Tibial nerve (tissue), 4 donors: ENCODE results near the gene SNX18. TPM values are rescaled to one million over a fixed set of nuclear protein-coding genes. Genes with fewer than 3 reads are reported as not detected.

Source experiments
- DNase-seq, 2 donors: peaks; one replicate each; pipeline ENCODE4 v3.0.0-alpha.2; 2019; ENCODE audit warnings: low spot score in 2 of 2
- H3K27ac ChIP-seq, 4 donors: fragments of 200-600 bp; sonication (generic) in 3 of 4; one replicate each; pipeline ENCODE4 v1.5.1; 2017 to 2019; ENCODE audit warnings: mild to moderate bottlenecking in 1 of 4
- H3K27me3 ChIP-seq, 2 donors: fragments of 200-600 bp; sonication (generic) in 1 of 2; one replicate each; pipeline versions ENCODE4 v1.5.1 to v1.6.0; 2017 to 2019
- H3K36me3 ChIP-seq, 3 donors: fragments of 200-600 bp; sonication (generic); one replicate each; pipeline ENCODE4 v1.5.1; 2018 to 2019
- H3K4me1 ChIP-seq, 4 donors: fragments of 200-600 bp; sonication (generic) in 3 of 4; one replicate each; pipeline ENCODE4 v1.5.1; 2017 to 2019
- H3K4me3 ChIP-seq, 4 donors: fragments of 200-600 bp; sonication (generic) in 3 of 4; one replicate each; pipeline ENCODE4 v1.5.1; 2017 to 2019; ENCODE audit warnings: mild to moderate bottlenecking in 1 of 4, moderate library complexity in 1 of 4
- H3K9me3 ChIP-seq, 4 donors: fragments of 200-600 bp; sonication (generic) in 3 of 4; one replicate each; pipeline ENCODE4 v1.5.1; 2017 to 2019
- CTCF ChIP-seq, 5 experiments: fragments of 200-600 bp in 3 of 5; fragments of 450-650 bp in 2 of 5; sonication (generic) in 3 of 5; IDR thresholded peaks; one replicate each; pipeline ENCODE4 v1.5.1; 2016 to 2019; ENCODE audit warnings: antibody characterized with exemption in 5 of 5, mild to moderate bottlenecking in 3 of 5, moderate library complexity in 2 of 5
- EP300 ChIP-seq, 2 donors: sonication (generic); formaldehyde crosslinking; IDR thresholded peaks; one replicate each; pipeline ENCODE4 v1.6.1; 2017; ENCODE audit warnings: antibody characterized with exemption in 2 of 2, mild to moderate bottlenecking in 1 of 2
- POLR2A ChIP-seq, 2 donors: fragments of 450-650 bp; IDR thresholded peaks; one replicate each; pipeline ENCODE4 v1.6.1; 2017; ENCODE audit warnings: antibody characterized with exemption in 2 of 2, mild to moderate bottlenecking in 2 of 2, moderate library complexity in 2 of 2
- WGBS, 2 donors: methylation state at CpG; one replicate each; pipeline ENCODE4 v1.1.5; 2018; 5-methylcytosine and 5-hydroxymethylcytosine counted together
- total RNA-seq, 4 donors: library from RNA; depleted of rRNA; stranded (reverse); fragments of >200 nt; gene quantifications; one replicate each; pipeline ENCODE4 v1.1.0, GENCODE V29; 2016

SNX18 gene
- total RNA-seq, 4 donors from 2014 or later = 39.3 to 61.5 (median 45.6) TPM

- Histone ChIP-seq H3K4me3 (no peak overlapping the region), H3K27ac (no peak overlapping the region), H3K27me3 (no peaks in the 10 kb centered on the region), H3K4me1 (peaks cover 0 to 42% (median 19%) of the 10 kb centered on the region in 4 donors), H3K36me3 (no peaks in the 10 kb centered on the region), H3K9me3 (no peaks in the 10 kb centered on the region)
- peak in 1 of 2 donors; percentile 35 for TF ChIP-seq EP300 (IDR thresholded peaks at IDR 0.05)
- TF ChIP-seq CTCF (IDR thresholded peaks at IDR 0.05) = no peak
- TF ChIP-seq POLR2A (IDR thresholded peaks at IDR 0.05) = no peak
- no peak for DNase-seq
- WGBS, 2 donors = 84 to 89% methylated on average over 5 of the region's 5 CpGs
Observed at GRCh38 chr5:54577528-54577927, 60.0 kb downstream of the SNX18 start.

- TF ChIP-seq CTCF (IDR thresholded peaks at IDR 0.05) = no peak
- no peak for TF ChIP-seq POLR2A (IDR thresholded peaks at IDR 0.05)
- no peak for TF ChIP-seq EP300 (IDR thresholded peaks at IDR 0.05)
Observed at GRCh38 chr5:54577937-54578653, 60.5 kb downstream of the SNX18 start.

GRCh38 chr5:54579591-54580295 lies 62.2 kb downstream of the SNX18 start:
- WGBS, 2 donors = 14 to 20% methylated on average over 1 of the region's 1 CpG
- DNase-seq = no peak
- no peak for TF ChIP-seq EP300 (IDR thresholded peaks at IDR 0.05)
- TF ChIP-seq POLR2A (IDR thresholded peaks at IDR 0.05) = no peak
- TF ChIP-seq CTCF (IDR thresholded peaks at IDR 0.05) = no peak
- Histone ChIP-seq H3K36me3 (no peaks in the 10 kb centered on the region), H3K27me3 (no peaks in the 10 kb centered on the region), H3K9me3 (no peaks in the 10 kb centered on the region), H3K4me1 (peaks cover 0 to 31% (median 19%) of the 10 kb centered on the region in 4 donors), H3K27ac (peak overlapping the region in 2 of 4 donors; percentile 73 to 83), H3K4me3 (no peak overlapping the region)

More at GRCh38 chr5:54577937-54578653, 60.5 kb downstream of the SNX18 start:
- no peak for DNase-seq
- Histone ChIP-seq H3K36me3 (no peaks in the 10 kb centered on the region), H3K4me1 (peaks cover 0 to 42% (median 19%) of the 10 kb centered on the region in 4 donors), H3K27me3 (no peaks in the 10 kb centered on the region), H3K27ac (no peak overlapping the region), H3K4me3 (no peak overlapping the region), H3K9me3 (no peaks in the 10 kb centered on the region)
- WGBS, 2 donors = 81 to 94% methylated on average over 7 of the region's 7 CpGs

- Histone ChIP-seq H3K4me1 (peaks cover 0 to 31% (median 19%) of the 10 kb centered on the region in 4 donors), H3K4me3 (no peak overlapping the region), H3K9me3 (peaks cover 0 to 2% (median 0%) of the 10 kb centered on the region in 4 donors), H3K36me3 (no peaks in the 10 kb centered on the region), H3K27me3 (no peaks in the 10 kb centered on the region), H3K27ac (peak overlapping the region in 3 of 4 donors; percentile 34 to 83 (median 73))
- DNase-seq = no peak
- WGBS, 2 donors = 20 to 23% methylated on average over 7 of the region's 7 CpGs
- TF ChIP-seq POLR2A (IDR thresholded peaks at IDR 0.05) (no peak), EP300 (IDR thresholded peaks at IDR 0.05) (no peak), CTCF (IDR thresholded peaks at IDR 0.05) (no peak)
Observed at GRCh38 chr5:54580997-54581811, 63.6 kb downstream of the SNX18 start.
